ENCODE data around the gene RALB.
"Not testable (repeated sequence)": the region's sequence is repeated elsewhere in the genome, so short reads cannot be mapped to it uniquely, and the experiment has no call there.

The RALB gene

DNA sequence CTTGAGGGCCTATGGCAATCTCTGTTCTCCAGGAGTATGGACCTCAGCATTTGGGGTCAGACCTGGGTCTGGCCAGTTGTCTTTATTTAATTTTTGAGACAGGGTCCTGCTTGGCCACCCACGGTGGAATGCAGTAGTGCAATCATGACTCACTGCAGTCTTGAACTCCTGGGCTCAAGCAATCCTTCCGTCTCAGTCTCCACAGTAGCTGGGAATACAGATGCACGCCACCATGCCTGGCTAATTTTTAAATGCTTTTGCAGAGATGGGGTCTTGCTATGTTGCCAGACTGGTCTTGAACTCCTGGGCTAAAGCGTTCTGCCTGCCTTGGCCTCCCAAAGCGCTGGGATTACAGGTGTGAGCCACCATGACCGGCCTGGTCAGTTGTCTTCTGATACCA is 46.9 kb downstream of the RALB start:
- no peak for DNase-seq

- no peak for DNase-seq
Observed at GRCh38 chr2:120300385-120300784, 47.7 kb downstream of the RALB start.

GRCh38 chr2:120301284-120301683 is 48.6 kb downstream of the RALB start:
- no peak for DNase-seq

DNA sequence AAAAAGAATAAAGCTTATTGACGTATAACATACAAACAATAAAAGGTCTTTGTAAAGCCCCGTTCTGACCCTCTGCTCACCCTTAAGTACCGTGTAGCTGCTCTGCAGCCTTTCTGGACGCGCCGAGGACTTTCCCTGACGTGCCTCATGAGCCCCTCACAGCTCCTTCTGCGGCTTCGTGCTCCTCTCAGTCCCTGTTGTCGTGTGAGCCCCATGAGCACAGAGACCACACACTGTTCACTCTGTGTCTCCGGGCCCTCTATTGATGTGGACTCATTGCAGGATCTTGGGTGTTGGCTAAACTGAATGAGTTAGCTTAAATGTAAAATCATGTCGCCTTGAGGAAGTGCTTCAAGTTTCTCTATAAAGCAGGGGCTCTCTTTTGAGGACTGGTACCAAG is 49.6 kb downstream of the RALB start:
- DNase-seq = no peak

- DNase-seq = peak; percentile 96
Observed at GRCh38 chr2:120303177-120303576, 50.5 kb downstream of the RALB start.

- peak; percentile 68 for DNase-seq
Observed at GRCh38 chr2:120305296-120305695, 52.6 kb downstream of the RALB start.

- no peak for DNase-seq
Observed at GRCh38 chr2:120305937-120306490, 53.4 kb downstream of the RALB start.

DNA sequence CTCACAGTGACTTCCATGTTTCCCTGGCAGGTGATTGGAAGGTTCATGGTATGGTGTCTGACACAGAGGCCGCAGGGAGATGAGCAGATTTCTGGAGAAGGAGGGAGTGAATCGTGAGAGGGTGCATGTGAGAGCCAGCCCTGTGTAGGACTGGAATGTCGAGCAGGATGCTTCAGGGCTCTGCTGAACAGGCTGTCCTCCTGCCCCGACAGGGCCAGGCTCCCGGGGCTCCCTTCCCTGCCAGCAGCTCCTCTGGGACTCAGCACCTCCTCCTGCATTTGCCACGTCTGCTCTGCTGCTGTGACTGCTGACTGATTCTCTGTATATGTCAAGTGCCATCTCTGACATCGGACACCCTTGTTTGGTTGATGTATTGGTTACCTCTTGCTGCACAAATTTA is 54.8 kb downstream of the RALB start:
- DNase-seq = no peak

GRCh38 chr2:120308038-120308910 is 55.6 kb downstream of the RALB start:
- DNase-seq = no peak

GRCh38 chr2:120310136-120310535 is 57.5 kb downstream of the RALB start:
- no peak for DNase-seq

- DNase-seq = not testable (repeated sequence)
Observed at GRCh38 chr2:120310841-120311240, 58.2 kb downstream of the RALB start.

DNA sequence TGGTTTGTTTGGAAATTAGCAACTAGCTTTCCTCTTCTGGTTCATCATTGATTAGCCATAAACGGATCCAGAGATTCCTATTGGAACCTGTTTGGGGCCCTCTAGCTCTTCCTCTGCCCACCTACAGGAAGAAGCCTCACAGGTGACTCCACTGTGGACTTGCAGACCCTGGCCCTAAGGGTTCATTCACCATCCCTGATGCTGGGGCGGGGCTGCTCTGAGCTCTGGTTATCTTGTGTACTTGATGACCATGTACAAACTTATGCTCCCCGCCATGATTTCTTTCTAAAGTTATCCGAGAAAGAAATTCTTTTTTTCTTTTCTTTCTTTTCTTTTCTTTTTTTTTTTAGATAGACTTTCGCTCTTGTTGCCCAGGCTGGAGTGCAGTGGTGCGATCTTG is 59.4 kb downstream of the RALB start:
- DNase-seq = no peak

GRCh38 chr2:120312860-120313694 is 60.4 kb downstream of the RALB start:
- DNase-seq = peak; percentile 84

GRCh38 chr2:120313695-120314615 is 61.3 kb downstream of the RALB start:
- peak; percentile 38 for DNase-seq

- DNase-seq = no peak
Observed at GRCh38 chr2:120314690-120315366, 62.2 kb downstream of the RALB start.

GRCh38 chr2:120315367-120316033 is 62.8 kb downstream of the RALB start:
- DNase-seq = no peak

- no peak for DNase-seq
Observed at GRCh38 chr2:120316071-120316470, 63.4 kb downstream of the RALB start.

DNA sequence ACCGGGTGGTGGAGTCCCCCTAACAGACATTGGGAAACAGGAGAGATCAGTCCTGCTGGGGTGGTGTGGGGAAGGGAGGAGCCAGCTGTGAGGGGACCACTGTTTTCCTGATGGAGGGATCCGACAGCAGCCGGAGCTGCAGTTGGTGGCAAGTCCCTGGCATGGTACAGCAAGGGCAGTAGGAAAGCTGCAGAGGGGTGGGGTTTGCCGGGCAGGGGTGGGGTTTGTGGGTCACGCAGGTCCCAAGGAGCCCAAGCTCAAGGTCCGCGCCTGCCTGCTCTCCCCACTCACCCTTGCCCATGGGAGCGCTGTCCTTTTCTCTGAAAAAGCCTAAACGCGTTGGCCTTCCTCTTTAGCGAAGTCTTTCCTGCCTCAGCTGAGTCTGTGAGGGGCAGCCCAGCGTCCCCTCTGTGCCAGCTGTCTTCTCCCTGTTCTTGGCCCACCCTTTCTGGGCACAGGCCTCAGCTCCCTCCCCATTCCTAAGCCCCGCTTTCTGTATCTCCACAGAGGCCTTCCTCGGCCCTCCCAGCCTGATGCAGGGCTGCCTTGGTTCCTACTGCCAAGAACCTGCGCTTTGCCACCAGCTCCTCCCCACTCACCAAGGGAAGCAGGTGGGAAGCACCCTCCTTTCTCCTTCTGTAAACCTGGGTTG is 64.0 kb downstream of the RALB start:
- DNase-seq = no peak

DNA sequence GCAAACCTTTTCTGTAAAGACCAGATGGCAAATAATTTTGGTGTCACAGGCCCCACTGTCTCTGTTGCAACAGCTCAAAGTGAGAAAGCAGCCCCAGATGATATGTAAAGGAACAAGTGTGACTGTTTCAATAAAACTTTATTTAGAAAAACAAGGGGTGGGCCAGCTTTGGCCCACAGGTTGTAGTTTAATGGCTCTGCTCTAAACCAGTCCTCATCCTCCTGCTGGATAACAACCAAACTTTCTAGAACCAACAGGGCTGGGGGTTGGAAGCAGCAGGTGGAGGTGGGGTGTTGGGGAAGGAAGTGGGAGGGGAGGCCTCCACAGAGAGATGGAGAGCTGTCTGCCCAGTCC is 64.5 kb downstream of the RALB start:
- no peak for DNase-seq

- no peak for DNase-seq
Observed at GRCh38 chr2:120317916-120318315, 65.3 kb downstream of the RALB start.

DNA sequence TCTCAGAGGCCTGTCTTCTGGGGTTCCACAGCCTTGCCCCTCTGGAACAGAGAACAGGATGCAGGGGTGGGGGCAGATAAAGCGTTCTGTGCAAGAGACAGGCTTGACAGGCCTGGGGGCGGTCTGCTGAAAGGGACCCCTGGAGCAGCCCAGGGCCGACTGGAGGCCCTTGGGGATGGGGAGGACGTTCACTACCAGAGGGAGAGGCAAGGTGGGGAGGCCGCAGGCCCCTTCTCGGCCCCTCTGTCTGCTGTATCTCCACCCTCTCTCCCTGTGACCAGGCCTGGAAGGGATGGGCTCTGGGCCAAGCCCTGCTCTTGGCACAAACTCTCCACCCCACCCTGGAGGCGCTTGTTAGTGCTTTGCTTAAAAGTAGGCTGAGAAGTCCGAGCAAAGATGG is 66.0 kb downstream of the RALB start:
- no peak for DNase-seq

Measured in NCI-H82 (cell line).